ENCODE data around the gene NDST1.

NDST1 gene

GRCh38 chr5:150489360-150490295 is 18.3 kb upstream of the NDST1 start:
- DNase-seq, result no peak

DNA sequence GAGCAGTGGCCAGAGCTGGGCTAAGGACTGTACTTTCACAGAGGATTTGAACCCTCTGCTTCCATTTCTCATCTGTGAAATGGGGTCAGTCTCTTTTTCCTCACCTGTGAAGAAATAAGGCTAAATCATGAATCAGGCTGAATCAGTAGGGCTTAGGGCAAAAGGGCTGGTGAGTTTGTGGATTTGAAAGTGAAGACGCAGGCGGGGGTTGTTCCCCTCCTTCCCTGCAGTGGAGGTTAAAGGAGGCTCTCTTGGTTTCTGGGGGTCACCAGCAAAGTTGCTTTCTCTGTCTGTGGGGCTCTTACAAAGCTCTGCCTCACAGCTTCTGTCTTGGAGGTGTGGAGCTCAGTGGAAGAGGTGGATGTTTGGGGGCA is 17.6 kb upstream of the NDST1 start:
- DNase-seq, result no peak

DNA sequence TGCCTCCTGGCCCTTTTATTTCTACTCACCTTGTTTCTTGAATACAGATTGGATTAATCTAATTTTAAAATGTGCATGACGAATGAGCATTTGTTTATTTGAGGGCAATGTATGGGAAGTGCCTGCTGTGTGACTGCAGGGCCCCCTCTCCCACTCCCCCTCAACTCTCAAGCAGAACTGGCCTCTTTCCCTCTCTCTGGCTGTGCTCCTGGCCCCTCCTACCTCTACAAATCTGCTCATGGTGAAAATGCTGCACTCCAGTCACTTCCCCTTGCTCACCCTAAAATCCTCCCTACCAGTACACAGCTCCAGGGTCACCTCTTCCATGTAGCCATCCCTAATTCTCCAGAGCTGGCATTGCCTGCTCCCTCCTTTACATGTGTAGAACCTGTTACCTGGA is 17.2 kb upstream of the NDST1 start:
- no peak for DNase-seq

DNA sequence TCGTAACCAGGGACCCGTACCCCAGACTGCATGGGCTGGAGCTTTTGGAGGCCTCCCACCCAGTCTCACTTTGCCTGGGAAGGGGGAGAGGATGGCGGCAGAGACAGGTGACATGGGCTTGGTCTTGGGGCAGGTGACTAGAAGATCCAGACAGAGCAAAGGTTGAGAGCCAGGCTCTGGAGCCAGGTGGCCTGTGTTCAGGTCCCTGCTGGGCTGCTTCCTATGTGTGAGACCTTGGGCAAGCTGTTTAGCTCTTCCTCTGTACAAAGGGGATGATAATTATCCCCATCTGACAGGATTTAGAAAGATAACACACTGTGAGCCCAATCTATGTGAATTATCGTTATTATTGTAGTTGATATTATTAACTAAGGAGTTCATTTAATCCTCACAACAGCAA is 16.1 kb upstream of the NDST1 start:
- no peak for DNase-seq

- DNase-seq, result no peak
Observed at GRCh38 chr5:150492621-150493020, 15.3 kb upstream of the NDST1 start.

- no peak for DNase-seq
Observed at GRCh38 chr5:150496098-150496497, 11.8 kb upstream of the NDST1 start.

DNA sequence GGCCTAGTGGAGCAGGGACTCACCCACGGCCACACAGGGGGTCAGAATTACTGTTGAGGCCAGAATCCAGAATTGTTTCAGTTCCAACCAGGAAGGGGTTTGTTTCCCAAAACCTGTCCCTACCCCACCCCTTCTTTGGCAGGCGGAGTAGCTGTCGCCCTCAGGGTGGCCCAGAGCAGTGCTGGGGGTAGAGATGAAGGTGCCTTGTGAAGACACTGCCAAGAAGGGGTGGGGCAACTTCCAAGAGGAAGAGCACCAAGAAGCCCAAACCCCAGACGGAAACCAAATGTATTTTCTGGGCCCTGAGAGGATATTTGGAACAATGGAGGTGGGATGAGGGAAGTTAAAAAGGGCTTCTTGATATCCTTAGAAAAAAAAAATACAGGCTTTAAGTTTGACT is 11.4 kb upstream of the NDST1 start:
- no peak for DNase-seq

GRCh38 chr5:150497274-150497988 is 10.5 kb upstream of the NDST1 start:
- DNase-seq, result no peak

- DNase-seq, result no peak
Observed at GRCh38 chr5:150497989-150498317, 10.0 kb upstream of the NDST1 start.

GRCh38 chr5:150498501-150498900 is 9.4 kb upstream of the NDST1 start:
- DNase-seq, result no peak

DNA sequence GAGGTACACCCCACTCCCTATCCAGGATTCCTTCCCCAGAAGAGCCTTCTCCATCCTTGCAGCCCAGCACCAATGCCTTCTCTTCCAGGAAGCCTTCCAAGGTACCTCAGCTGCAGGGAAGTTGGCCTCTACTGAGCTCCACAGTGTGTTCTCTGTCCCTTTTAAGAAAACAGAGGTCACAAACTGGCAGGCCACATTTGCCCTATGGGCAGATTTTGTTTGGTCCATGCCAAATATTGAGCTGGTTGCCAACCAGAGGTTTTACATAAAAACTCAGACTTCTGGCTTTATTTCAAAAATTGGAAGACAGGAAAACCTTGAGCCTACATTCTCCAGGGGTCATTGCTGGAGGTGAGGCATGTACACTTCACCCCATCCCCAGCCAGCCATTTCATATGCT is 9.0 kb upstream of the NDST1 start:
- no peak for DNase-seq

DNA sequence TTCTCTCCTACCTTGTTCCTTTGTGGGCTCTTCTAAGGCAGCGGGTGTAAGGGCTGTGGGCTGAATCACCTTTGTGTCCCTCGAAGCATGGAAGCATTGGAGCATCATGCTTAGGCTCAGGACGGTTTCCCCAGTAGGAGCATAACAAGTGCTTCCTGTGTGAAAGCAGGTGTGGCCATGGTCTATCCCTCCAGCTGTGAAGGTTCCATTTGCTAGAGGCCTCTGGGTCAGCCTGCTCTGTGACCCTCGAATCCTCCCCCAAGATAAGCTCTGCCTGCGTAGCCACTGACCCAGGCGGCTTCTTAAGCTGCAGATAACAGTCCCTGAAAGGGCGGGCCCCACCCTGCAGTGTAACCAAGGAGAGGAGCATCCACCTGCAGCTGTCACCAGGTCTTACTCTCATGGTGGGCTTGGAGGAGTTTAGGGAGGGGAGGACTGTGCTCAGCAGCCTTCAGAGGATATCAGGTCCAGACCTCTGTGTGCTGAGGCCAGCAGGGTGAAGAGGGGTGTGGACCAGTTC is 8.4 kb upstream of the NDST1 start:
- no peak for DNase-seq

DNA sequence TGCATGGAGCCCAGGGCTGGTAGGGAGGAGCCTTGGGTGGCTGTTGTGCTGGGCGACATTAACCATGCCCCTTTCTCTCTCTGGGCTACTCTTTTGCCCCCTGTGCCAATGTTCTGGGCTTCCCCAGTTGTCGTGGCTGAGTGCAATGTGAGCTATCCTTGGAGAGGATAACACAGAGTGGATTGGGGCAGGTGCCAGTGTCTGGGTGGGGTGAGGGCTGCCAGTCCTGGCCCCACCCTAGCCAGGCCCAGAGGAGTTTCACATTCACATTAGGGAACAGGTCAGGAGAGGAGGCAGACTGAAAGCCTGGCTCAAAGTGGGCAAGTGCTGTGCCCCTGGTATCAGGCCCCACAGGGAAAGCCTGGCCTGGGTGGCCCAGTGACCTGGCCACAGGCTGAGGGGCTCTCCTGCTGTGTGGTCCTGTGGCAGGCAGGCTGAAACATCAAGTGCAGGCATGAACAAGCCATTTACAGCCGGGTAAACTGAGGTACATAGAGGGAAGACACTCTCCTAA is 7.5 kb upstream of the NDST1 start:
- DNase-seq, result no peak

DNA sequence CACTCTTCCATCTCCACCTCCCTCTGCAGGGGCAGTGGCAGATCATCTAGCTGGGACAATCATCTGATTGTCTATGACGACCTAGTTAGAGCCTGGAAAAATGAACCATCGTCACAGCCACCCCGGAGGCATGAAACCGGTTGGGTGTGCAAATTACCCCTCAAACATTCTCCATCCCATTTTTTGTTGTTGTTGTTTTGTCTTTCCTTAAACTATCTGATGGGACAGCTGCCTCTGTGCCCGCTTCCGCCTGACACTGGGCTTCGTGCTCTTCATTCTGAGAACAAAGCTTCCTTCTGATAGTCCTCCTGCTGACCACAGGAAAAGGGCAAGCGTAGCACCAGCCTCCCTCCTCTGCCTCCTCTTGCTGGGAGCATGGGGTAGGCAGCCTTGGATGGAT is 7.0 kb upstream of the NDST1 start:
- no peak for DNase-seq

DNA sequence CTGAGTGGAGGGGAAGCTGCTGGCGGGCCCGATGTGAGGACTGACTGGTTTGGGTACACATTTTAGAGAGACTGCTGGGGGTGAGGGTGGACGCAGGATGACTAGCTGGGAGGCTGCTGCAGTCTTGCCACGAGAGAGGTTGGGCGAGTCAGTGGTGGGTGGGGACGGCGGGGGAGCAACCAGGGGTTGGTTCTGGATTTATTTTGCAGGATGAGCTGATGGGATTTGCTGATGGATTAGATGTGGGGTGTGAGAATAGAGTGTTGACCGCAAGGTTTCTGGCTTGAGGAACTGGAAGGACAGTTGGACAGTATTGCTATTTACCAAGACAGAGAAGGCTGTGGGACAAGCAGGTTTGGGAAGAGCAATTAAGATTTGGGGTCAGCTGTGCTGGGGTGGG is 5.8 kb upstream of the NDST1 start:
- DNase-seq, result no peak

GRCh38 chr5:150502847-150503246 is 5.1 kb upstream of the NDST1 start:
- no peak for DNase-seq

GRCh38 chr5:150503386-150503785 is 4.5 kb upstream of the NDST1 start:
- DNase-seq, result no peak

GRCh38 chr5:150503977-150504620 is 3.8 kb upstream of the NDST1 start:
- DNase-seq, result peak; percentile 21

DNA sequence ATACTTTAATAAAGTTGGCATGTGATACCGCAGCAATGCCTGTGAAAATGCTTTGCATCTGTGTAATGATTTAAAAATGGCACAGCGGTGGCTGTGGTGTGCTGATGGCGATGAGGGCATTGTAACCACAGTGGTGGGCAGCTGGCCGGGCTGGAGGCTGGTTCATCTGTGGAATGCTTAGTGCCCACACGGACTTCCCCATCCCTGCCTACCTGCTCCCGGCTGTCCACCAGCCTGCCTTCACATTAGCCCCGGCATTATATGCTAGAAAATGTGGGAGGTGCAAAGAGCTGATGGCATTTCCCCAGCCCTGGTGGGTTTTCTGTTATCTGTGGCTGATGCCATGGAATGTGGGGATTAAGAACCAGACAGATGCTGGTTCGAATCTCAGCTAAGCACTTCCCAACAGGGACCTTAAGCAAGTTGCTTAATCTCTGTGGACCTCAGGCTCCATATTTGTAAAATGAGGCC is 2.9 kb upstream of the NDST1 start:
- DNase-seq, result no peak

DNA sequence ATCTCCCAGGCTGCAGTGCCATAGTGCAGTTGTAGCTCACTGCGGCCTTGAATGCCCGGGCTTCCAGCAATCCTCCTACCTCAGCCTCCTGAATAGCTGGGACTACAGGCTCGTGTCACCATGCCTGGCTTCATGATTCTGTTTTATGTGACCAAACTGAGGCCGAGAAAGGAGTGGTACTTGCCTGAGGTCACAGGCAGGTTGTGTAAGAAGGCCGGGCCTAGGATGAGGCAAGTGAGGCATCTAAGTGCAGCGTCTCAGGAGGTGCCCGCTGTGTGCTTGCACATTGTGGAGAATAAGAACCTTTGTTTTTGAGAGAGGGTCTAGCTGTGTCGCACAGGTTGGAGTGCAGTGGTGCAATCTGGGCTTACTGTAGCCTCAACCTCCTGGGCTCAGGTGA is 2.1 kb upstream of the NDST1 start:
- no peak for DNase-seq

- no peak for DNase-seq
Observed at GRCh38 chr5:150506571-150507473, 1.1 kb upstream of the NDST1 start.

- DNase-seq, result no peak
Observed at GRCh38 chr5:150508277-150508640, 328 bp downstream of the NDST1 start.

Measured in COR-L47 (cell line).